Cardiac muscle cell (in vitro differentiated cells and primary cell): ENCODE measurements around the gene SPACA6. TPM values are rescaled to one million over a fixed set of nuclear protein-coding genes. Genes with fewer than 3 reads are reported as not detected.

ENCODE experiments used
- DNase-seq, 2 donors: peaks; one replicate each; pipeline versions ENCODE4 v3.0.0 to v3.0.0-alpha.2; 2010 to 2017; ENCODE audit warnings: low read depth in 1 of 2, low spot score in 1 of 2
- H3K27ac ChIP-seq: fragments of 200-600 bp; sonication (generic); 2 replicates; pipeline ENCODE4 v1.5.1; 2016
- H3K27me3 ChIP-seq: fragments of 200-600 bp; sonication (generic); 2 replicates; pipeline ENCODE4 v1.6.0; 2016; ENCODE audit warnings: control low read depth
- H3K36me3 ChIP-seq: fragments of 200-600 bp; sonication (generic); 2 replicates; pipeline ENCODE4 v1.5.1; 2016; ENCODE audit warnings: control low read depth
- H3K4me1 ChIP-seq: fragments of 200-600 bp; sonication (generic); 2 replicates; pipeline ENCODE4 v1.8.1; 2017; ENCODE audit warnings: low read depth, mild to moderate bottlenecking, mixed run types
- H3K4me3 ChIP-seq: fragments of 200-600 bp; sonication (generic); 2 replicates; pipeline ENCODE4 v1.5.1; 2016; ENCODE audit warnings: mild to moderate bottlenecking
- H3K9me3 ChIP-seq: fragments of 200-600 bp; sonication (generic); 2 replicates; pipeline ENCODE4 v1.5.1; 2017; ENCODE audit warnings: low read depth, mild to moderate bottlenecking, control low read depth
- CTCF ChIP-seq: IDR thresholded peaks from 2 replicates; pipeline ENCODE4 v1.5.1; 2012; ENCODE audit warnings: low read depth, mild to moderate bottlenecking, low read length
- polyA plus RNA-seq: library from polyadenylated mRNA; unstranded; fragments of >200 nt; fragmentation: Nextera tagmentation; extraction: Ambion mirVana; gene quantifications from 2 replicates; pipeline ENCODE4 v1.2.1, GENCODE V29; 2016
- total RNA-seq: library from RNA; depleted of rRNA; stranded (reverse); fragments of >200 nt; gene quantifications from 2 replicates; pipeline ENCODE4 v1.2.3, GENCODE V29; 2016

The SPACA6 gene
- total and polyA plus RNA-seq, 2 experiments from 2014 or later, result 13.8 to 16.5 TPM

- Histone ChIP-seq H3K9me3 (no peaks in the 10 kb centered on the region), H3K27ac (no peak overlapping the region), H3K4me1 (no peaks in the 10 kb centered on the region), H3K36me3 (no peaks in the 10 kb centered on the region), H3K4me3 (no peak overlapping the region), H3K27me3 (no peaks in the 10 kb centered on the region)
- TF ChIP-seq CTCF, result no peak
- no peak for DNase-seq
Observed at GRCh38 chr19:51739466-51740213, 46.5 kb downstream of the SPACA6 start.

GRCh38 chr19:51740356-51740755, 47.2 kb downstream of the SPACA6 start:
- H3K27ac ChIP-seq, result no peak overlapping the region
- DNase-seq, result no peak
- no peaks in the 10 kb centered on the region for H3K4me1 ChIP-seq
- H3K27me3 ChIP-seq, result no peaks in the 10 kb centered on the region
- no peak for TF ChIP-seq CTCF
- H3K36me3 ChIP-seq, result no peaks in the 10 kb centered on the region
- H3K4me3 ChIP-seq, result no peak overlapping the region
- H3K9me3 ChIP-seq, result no peaks in the 10 kb centered on the region

- Histone ChIP-seq H3K4me3 (no peak overlapping the region), H3K27ac (no peak overlapping the region), H3K4me1 (no peaks in the 10 kb centered on the region), H3K27me3 (no peaks in the 10 kb centered on the region), H3K9me3 (no peaks in the 10 kb centered on the region), H3K36me3 (no peaks in the 10 kb centered on the region)
- no peak for DNase-seq
- TF ChIP-seq CTCF, result no peak
Observed at GRCh38 chr19:51742789-51743188, 49.7 kb downstream of the SPACA6 start.

- Histone ChIP-seq H3K9me3 (no peaks in the 10 kb centered on the region), H3K27ac (no peak overlapping the region), H3K27me3 (no peaks in the 10 kb centered on the region), H3K36me3 (no peaks in the 10 kb centered on the region), H3K4me1 (no peaks in the 10 kb centered on the region), H3K4me3 (no peak overlapping the region)
- DNase-seq, result no peak
- TF ChIP-seq CTCF, result no peak
Observed at GRCh38 chr19:51743405-51743804, 50.3 kb downstream of the SPACA6 start.

GRCh38 chr19:51746731-51747130, 53.6 kb downstream of the SPACA6 start:
- Histone ChIP-seq H3K4me1 (no peaks in the 10 kb centered on the region), H3K27ac (no peak overlapping the region), H3K36me3 (no peaks in the 10 kb centered on the region), H3K27me3 (no peaks in the 10 kb centered on the region), H3K4me3 (no peak overlapping the region), H3K9me3 (no peaks in the 10 kb centered on the region)
- DNase-seq, result no peak
- no peak for TF ChIP-seq CTCF
